ENCODE results near the gene MINDY4.

MINDY4 gene

DNA sequence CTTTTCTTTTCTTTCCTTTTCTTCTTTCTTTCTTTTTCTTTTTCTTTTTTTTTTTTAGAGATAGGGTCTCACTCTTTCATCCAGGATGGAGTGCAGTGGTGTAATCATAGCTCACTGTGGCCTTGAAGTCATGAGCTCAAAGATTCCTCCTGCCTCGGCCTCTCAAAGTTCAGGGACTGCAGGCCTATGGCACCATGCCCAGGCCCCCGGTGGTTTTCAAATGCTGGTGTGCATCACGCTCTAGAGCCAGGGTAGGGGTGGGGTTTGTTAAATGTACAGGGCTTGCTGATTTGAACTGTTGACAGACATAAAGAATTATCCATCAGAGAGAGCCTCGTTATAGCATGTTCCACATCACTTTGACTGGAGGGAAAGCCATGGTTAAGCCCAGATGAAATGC, 5.8 kb downstream of the MINDY4 start:
- no peak for DNase-seq

DNA sequence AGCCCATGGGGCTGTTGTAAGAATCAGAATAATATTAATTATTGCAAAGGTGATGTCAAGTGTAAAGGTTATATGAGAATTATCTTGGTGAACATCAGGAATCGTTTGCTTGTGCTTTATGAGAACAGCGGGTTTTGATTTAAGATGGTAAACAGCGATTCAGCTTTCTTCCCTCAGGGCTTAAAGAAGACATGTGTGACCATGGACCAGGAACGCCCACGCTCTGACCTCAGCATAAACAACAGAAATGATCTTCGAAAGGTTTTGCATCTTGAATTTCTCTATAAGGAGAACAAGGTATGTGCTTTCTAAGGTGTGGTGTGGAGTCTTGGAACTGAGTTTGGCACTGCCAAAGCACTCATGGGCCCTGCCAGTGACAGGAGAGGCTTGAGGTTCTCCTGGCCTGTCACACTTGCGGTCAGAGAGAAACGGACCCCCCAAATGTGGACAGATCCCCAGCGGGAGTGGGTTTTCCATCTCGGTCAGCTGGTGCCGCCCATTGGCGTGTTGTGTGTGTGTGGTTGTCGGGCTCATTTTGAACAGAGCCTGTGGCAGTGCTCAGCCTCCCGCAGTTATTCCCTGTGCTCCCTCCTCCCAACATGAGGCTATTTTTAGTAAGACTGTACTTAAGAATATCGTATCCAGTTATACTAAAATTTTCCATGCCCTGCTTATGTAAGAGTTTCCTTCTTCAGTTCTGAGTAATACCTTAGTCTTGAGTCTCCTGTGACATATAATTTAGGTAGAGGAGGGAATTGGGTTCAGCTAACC, 7.2 kb downstream of the MINDY4 start:
- DNase-seq, result no peak

DNA sequence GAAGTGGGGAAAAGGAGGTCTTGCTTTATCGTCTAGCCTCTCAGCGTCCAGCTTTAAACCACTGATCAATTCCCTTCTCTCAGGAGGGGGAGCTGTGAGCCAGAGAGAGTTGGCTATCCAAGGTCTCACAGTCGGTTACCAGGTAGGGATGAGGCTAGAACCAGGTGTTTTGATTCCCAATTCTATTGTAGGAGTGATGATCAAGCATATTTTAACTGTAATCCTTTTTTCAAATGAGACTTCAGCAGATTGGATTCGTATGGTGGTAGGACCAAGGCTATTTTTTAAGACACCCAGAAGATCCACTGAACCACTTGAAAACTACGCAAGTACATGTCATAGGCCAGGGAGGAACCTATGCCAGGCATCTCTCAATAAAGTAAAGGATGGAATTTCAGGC, 8.4 kb downstream of the MINDY4 start:
- no peak for DNase-seq

DNA sequence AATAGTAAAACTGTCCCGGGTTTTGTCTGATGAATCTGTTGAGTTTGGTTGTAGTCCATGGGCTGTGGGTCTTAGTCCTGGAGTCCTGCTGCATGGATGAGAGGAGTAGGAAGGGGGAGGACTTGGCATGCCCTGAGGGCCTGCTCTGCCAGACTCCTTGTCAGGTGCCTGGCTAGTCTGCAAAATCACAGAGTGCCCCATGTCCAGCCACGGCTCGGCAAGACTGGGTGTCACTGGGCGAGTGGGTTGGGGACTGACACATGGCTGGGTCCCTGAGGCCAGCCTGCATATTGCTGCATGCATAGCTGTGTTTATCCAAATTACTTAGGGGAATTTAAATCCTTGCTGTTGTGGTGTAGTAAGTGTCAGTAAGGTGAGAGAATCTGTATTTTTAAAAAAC, 9.7 kb downstream of the MINDY4 start:
- no peak for DNase-seq

DNA sequence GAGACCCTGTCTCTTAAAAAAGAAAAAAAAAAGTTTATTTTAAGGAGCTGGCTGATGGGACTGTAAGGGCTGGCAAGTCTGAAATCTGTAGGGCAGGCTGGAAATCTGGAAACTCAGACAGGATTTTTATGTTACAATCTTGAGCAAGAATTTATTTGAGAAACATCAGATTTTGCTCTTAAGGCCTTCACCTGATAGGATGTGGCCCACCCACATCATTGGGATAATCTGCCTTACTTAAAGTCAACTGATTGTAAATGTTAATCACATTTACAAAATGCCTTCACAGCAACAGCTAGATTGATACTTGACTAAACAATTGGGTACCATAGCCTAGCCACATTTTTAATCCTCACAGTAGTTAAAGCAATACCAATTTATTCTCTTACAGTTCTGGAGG, 11.5 kb downstream of the MINDY4 start:
- DNase-seq, result no peak

DNA sequence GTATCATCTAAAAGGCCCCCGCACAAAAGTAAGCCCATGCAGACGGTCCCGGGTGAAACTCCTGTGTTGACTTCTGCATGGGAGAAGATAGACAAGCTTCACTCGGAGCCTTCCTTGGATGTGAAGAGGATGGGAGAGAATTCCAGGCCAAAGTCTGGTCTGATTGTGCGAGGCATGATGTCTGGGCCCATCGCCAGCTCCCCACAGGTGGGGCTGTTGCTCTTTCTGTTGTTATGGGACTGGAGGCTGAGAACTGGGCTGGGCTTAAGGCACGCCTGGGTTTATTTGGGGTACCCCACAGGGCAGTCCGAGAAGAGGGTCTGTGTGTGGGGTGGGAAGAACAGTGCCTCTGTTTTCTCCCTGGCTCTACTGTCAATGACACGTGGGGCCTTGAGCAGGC, 14.6 kb downstream of the MINDY4 start:
- no peak for DNase-seq

DNA sequence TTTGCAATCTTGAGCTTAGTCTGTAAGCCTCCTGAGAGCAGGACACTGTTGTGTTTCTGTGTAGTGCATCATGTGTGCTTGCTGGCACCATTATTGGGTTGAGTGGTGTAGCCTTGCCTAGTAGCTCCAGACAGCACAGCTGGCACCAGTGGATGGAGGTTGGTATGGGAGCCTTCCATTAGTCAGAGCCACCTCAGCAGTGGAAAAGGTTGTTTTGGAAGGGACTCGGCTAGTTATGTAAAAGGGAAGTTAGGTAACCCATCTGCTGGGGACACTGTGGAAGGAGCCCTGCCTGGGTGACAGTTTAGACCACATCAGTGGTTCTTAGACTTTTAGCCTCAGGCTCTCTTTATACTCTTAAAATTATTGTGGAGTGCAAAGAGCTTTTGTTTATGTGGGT, 16.3 kb downstream of the MINDY4 start:
- DNase-seq, result peak; percentile 28 to 50 (median 39)

DNA sequence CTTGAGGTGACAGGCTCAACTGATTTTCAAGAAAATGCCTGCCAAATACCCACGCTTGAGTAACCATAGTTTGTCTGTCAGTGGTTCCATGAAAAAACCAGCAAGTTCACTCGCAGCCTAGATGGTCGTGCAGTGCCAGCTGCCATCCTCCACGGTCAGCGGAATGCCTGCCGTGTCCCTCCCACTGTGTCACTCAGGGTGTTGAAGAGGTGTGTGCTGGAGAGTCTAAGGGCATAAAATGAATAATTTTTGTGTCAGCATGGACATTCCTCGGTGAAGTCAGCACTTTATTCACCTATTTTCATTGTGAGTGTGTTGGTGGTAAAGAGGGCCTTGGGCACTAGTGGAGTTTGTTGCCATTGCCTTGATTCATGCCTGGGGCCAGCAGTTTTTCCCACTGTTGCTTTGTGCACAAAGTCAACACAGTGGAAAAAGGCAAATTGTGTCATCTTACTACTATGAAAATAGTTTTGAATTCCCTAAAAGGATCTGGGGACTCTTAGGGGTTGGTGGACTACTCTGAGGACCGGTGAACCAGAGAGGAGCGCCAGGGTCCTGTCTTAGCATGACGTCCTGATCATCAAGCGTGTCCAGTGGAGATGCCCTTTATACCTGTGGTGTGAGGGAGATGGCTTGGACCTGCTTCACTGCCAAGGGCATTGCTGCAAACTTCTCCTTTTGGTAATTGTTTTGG, 17.6 kb downstream of the MINDY4 start:
- no peak for DNase-seq

DNA sequence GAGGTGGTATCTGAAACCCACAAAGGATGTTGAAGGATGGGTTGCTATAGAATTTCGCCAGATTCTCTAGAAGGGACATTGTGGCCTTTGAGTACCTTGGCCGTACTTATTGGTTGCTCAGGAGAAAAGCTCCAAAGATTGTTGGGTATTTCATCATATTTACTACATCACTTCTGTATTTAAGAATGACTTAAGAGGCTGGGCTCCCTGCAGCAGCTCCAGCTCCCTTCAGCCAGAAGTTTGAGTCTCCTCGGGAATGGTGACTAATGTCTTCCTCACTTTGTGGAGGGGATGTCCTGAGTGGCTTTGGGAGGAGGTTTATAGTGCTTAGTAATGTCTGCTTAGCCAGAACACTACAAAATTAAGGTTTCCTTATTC, 18.1 kb downstream of the MINDY4 start:
- DNase-seq, result peak; percentile 87 to 91 (median 87)

DNA sequence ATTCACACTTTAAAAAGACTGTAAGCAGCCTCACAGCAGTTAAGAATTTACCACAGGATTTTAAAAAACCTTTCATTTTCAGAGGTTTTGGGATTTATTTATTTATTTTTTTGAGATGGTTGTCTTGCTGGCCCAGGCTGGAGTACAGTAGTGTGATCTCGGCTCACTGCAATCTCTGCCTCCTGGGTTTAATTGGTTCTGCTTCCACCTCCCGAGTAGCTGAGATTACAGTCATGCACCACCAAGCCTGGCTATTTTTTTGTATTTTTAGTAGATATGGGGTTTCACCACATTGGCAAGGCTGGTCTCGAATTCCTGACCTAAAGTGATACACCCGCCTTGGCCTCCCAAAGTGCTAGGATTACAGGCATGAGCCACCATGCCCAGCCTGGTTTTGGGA, 19.1 kb downstream of the MINDY4 start:
- no peak for DNase-seq

DNA sequence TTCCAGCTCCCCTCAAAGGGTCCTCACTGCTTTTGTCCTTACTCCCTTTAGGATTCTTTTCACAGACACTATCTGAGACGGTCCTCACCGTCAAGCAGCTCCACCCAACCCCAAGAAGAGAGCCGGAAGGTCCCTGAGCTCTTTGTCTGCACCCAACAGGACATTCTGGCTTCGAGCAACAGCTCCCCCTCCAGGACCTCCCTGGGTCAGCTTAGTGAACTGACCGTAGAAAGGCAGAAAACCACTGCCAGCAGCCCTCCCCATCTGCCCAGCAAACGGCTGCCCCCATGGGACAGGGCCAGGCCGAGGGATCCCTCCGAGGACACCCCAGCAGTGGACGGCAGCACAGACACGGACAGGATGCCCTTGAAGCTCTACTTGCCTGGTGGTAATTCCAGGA, 19.9 kb downstream of the MINDY4 start:
- no peak for DNase-seq

DNA sequence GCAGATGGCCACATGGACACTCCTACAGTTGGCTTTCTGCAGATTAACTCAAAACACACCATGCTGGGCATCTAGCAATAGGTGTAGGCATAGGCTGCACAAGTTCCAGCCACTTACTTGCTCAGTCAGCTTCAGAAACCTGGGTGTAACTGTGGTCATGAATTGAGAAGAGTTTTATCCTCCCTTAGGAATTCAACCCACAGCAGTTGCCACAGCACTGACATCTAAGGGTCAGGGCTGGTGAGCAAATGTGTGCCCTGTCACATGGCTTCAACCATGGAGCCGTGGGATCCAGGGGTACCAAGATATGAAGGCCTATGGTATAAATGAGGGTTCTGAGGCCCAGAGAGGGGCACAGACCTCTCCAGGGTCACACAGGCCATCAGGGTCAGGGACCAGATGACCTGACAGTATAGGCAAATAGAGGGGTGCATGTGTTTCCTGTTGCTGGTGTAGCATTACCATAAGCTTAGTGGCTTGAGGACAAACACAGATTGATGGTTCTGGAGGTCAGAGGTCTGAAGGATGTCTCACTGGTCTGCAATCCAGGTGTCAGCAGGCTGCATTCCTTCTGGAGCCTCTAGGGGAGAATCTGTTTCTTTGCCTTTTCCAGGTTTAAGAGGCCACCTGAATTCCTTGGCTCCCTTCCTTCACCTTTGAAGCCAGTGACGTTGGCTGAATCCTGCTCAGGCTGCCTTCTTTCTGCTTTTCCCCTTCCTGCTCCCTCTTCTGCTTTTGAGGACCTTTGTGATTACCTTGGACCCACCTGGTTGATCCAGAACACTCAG, 24.1 kb downstream of the MINDY4 start:
- no peak for DNase-seq

DNA sequence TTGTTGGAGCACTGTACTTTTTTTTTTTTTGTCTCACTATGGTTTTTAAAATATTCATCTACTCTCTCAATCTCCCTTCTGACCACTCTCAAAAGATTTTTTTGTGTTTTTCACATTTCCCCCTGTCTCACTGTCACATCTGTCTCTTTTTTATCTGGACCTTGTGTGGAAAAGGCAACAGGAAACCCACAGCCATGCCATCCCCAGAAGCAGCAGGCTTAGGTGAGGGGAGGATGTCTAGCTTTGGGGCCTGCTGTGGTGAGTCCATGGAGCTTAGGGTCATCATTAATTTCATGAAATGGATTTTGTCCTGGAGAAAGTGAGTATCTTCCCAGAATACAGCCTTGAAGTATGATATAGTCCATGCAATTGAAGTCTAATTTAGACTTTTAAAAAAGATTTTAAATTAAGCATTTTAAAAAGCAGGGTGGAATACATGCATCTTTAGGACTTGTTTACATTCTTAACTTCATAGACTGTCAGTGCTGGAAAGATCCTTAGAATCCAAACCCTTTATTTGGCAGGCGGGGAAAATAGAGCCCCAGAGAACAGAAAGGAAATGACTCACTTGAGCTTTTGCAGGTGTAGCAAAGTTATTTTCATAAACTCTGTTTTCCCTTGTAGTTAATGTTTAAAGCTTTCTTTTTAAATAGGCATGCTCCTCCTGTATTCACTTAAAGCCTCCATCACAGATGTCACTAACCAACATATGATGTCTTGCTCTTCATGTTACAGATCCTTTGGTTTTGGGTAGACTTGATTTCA, 25.1 kb downstream of the MINDY4 start:
- no peak for DNase-seq

DNA sequence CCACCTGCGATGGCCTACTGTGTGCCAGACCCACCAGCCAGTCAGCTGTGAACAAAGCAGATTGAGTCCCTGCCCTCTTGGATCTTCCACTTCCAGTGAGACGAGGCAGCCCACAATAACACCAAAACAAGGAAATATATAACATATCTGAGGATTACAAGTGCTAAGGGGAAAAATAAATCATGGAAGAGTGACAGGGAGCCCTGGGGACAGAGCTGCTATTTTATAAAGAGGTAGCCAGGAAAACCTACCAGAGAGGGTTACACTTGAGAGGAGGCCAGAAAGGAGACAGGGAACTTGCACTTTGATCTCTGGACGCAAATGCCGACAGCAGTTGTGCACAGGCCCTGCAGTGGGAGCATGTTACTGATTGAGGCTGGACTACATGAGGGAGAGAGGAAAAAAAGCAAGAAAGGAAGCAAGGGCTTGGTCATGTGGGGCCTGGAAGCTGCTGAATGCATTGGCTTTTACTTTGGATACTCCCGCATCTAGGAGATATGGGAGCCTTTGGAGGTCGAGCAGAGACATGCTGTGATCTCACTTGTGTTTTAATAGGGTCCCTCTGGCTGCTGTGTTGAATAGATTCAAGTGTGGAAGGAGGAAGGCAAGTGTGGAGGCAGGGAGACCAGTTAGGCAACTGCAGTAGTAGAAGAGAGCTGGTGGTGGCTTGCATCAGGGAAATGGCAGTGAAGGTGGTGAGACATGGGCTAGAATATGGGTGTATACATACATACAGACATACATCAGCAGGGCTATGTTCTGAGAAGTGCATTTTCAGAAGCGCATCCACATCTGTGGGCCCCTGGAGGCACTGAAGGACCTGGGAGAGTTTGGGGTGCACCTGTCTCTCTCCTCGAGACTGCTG, 26.2 kb downstream of the MINDY4 start:
- DNase-seq, result no peak

DNA sequence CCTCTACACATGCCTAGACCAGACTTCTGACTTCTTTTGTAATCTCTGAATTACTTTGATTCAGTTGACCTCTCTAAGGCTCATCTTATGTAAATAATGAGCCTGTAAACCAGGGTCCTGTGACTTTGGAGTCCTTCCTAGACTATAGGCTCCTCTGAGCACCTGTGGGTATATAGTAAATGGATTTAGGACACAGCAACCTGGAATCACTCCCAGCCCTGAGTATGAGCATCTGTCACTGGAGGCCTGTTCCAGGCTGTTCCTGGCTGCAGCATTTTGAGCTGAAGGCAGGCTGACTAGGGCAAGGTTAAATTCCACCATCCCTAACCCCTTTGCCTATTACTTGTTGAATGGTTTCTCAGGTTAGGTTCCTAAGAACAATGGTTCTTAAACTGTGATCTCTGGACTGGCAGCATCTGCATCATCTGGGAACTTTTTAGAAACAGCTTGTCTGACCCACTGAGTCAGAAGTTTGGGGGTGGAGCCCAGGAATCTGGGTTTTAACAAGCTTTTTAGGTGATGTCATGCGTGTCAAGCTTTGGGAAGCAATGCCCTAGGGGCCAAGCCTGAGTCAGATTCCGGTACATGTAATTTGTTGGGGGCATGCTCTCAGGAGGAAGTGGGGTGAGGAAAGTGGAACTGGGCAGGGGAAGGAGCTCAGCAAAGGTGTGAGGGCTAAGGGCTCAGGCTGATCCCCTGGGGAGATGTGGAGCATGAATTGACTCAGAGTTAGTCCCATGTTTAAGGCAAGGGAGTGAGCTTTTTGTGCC, 28.2 kb downstream of the MINDY4 start:
- DNase-seq, result peak; percentile 67 to 82 (median 69)

DNA sequence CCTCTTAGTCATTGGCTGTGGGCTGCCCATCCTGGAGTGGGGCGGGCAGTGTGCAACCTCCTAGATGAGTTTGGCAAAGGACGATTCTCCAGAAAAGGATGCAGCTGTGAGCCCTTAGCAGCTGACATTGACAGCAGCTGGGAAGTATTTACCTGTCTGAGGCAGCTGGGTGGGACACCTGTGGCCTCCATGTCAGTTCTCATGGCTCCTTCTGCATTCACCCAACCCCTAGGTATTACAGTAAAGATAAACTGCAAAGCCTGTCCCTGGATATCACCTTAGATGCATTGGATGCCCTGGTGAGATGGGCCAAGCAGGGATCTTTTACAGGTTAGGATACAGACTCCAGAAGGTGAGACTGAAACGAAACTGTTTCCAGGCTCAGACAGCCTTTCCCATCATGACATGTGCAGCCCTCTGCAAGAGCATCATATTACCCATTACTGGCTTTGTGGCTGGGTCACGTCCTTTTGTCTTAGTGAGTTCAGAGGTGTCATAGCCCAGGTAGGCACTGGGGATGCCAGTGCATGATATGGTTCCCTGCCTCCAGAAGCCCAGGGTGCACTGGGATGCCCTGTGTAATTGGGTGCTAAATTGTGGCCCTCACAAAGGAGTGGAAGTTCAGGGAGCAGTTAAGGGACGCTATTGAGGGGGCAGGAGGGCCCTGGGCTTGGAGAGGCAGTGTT, 28.9 kb downstream of the MINDY4 start:
- no peak for DNase-seq

DNA sequence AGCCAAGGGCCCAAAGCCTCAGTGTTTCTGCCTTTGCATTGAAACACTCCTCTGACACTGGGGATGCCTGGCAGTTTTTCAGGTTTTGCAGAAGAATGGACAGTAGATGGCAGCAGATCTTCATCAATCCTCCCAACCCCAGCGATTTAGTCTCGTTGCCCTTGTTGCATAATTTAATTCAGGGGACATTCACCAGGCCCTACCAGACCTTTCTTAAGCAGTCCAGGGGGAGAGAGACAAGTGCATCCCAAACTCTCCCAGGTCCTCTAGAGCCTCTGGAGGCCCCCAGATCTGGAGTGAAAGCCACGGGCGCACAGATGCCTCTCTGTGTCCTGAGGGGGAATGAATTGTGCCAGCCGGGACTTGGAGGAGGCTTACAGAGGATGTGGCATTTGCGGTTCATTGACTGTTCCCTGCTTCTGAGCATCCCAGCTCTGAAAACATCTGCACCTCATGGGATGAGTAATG, 29.6 kb downstream of the MINDY4 start:
- peak; percentile 61 to 77 (median 67) for DNase-seq

DNA sequence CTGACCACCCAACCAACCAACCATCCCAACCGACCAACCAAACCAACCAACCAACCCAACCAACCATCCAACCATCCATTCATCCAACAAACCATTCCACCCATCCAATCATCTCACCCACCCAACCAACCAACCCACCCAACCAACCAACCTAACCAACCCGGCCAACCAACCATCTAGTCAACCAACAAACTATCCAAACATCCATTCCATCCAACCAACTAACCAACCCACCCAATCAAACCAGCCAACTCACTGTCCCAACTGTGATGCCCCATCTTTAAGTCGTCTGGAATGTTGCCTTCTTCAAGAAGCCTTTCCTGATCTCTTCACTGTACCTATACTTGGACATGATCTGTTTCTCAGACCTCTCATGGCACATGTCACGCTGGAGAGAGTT, 31.6 kb downstream of the MINDY4 start:
- DNase-seq, result no peak

DNA sequence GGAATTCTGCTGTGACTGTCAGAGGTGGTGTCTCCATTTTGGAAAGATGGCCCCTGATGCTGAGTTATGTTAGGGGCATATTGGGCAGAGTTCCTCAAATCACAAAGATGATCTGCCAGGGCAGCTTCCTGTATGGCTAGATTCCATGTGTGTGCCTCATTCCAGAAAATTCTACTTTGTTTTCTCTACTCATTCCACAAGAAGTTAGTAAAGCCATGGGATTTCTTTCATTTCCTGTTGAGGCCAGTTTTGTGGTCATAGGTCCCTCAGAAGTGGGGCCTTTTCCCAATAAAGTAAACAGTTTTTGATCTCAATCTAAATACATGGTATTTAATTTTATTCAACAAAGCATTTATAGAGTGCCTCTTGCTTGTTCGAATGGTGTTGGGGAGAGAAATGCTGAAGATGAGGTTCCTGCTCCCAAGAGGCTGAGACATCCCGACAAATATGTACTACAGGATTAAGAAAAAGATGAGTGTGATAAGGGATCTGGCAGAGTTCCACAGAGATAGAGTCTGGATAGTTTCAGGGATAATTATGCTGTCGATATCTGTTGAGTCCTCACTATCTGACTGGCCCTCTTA, 33.0 kb downstream of the MINDY4 start:
- no peak for DNase-seq

DNA sequence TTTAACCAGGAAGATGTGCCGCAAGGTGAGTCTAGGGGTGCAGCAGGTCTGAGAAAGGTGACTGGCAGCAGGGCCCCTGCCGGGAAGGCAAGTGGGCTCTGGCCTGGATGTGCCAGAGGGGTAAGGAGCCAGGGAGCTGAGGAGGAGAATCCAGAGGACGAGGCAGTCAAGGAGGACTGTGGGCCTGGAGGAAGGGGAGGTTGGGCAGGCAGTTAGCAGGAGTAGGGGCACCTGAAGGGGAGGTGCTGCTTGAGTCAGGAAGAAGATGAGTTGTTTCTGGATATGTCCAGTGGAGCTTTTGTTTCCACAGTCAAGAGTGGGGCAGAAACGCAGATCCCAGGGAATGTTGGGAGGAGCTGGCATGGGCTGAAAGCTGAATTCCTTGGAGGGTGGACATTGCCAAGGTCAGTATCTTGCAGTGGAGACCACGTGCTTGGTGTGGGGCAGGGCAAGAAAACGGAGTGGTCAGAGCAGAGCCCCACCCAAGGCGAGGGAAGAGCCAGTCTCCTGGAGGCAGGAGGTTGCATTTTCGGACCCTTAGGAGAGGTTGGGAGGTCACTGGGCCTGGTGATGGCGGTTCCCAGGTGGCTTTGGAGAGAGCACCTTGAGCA, 34.0 kb downstream of the MINDY4 start:
- no peak for DNase-seq
